MM.1S (cell line): ENCODE data around the gene TCF3.

Experiments used
- CTCF ChIP-seq: fragments of 300-600 bp; sonication (generic); IDR thresholded peaks from 2 replicates; pipeline ENCODE4 v1.5.1; 2016; ENCODE audit warnings: antibody characterized with exemption, low read length, mixed read lengths
- EZH2 ChIP-seq: fragments of 300-600 bp; sonication (generic); optimal IDR thresholded peaks from 2 replicates; pipeline ENCODE3; 2017; ENCODE audit warnings: low read depth, mild to moderate bottlenecking, antibody characterized with exemption, low read length, mixed read lengths

- TF ChIP-seq CTCF (no peak), EZH2 (no peak)
Observed at GRCh38 chr19:1633269-1633826, 19.1 kb downstream of the TCF3 start.
